K562 (cell line): Measurements from ENCODE around the gene KAT2B. TPM values are rescaled to one million over a fixed set of nuclear protein-coding genes. Genes with fewer than 3 reads are reported as not detected.

Experiments used
- ATAC-seq: fragments of 200-7000 bp; cut with Tn5 transposase; 3 replicates; pipeline ENCODE4 v1.9.1; 2020; ENCODE audit warnings: moderate library complexity
- BruUV-seq: library from RNA; stranded (reverse); fragments of 400-500 nt; replicated peaks from 2 replicates; lab custom pipeline; 2021; lab: Mats Ljungman, UMichigan
- CTCF ChIA-PET: fragments of 300-600 bp; formaldehyde crosslinking; extraction: SDS; loops from one replicate; lab custom pipeline; 2021; ENCODE audit warnings: low intra/inter-chr PET ratio; lab: Yijun Ruan, JAX
- POLR2A ChIA-PET: fragments of 300-600, 350-650 bp; sonication (Branson Sonifier 250); formaldehyde crosslinking; extraction: SDS; loops from one replicate; lab custom pipeline; 2021; ENCODE audit warnings: antibody characterized with exemption, inconsistent platforms; lab: Yijun Ruan, JAX
- DNase-seq, 4 experiments: peaks; one replicate each; pipeline versions ENCODE4 v3.0.0 to v3.0.0-alpha.2; 2011 to 2018; ENCODE audit warnings: low spot score in 3 of 4, mixed read lengths in 3 of 4; ENCODE audit errors: extremely low read depth in 1 of 4
- FAIRE-seq: peaks from 2 replicates; lab custom pipeline; 2011; peaks lifted over from hg19 to GRCh38; lab: Jason Lieb, UNC
- H2AFZ ChIP-seq: 2 replicates; pipeline ENCODE4 v1.6.0; 2011; ENCODE audit warnings: low read depth, low read length, control low read depth, inconsistent platforms
- H3K27ac ChIP-seq: fragments of 200-600 bp; 3 replicates; pipeline ENCODE4 v1.8.0; 2011; ENCODE audit warnings: low read depth, mild to moderate bottlenecking, control low read depth, inconsistent platforms, low read length, moderate library complexity, mixed read lengths; ENCODE audit errors: extremely low read depth
- H3K27me3 ChIP-seq, 2 experiments: fragments of 300-600 bp in 1 of 2; 2 replicates in 1 of 2; 3 replicates in 1 of 2; pipeline versions ENCODE4 v1.6.0 to v1.8.0; 2011; ENCODE audit warnings: inconsistent platforms in 2 of 2, low read length in 2 of 2, mild to moderate bottlenecking in 1 of 2, mixed read lengths in 1 of 2, moderate library complexity in 1 of 2; ENCODE audit not compliant: control insufficient read depth in 2 of 2, insufficient read depth in 2 of 2
- H3K36me3 ChIP-seq: fragments of 300-600 bp; 3 replicates; pipeline ENCODE4 v1.8.0; 2011; ENCODE audit warnings: mild to moderate bottlenecking, low read length, inconsistent platforms; ENCODE audit not compliant: control insufficient read depth, insufficient read depth
- H3K4me1 ChIP-seq, 2 experiments: fragments of 200-600 bp in 1 of 2; replicated peaks in 1 of 2; 2 replicates in 1 of 2; 3 replicates in 1 of 2; pipeline versions ENCODE4 v1.5.1 to v1.8.0; 2011; ENCODE audit warnings: inconsistent platforms in 2 of 2, low read length in 2 of 2, mild to moderate bottlenecking in 1 of 2, mixed read lengths in 1 of 2, moderate library complexity in 1 of 2; ENCODE audit not compliant: control insufficient read depth in 2 of 2, insufficient read depth in 2 of 2
- H3K4me2 ChIP-seq: 2 replicates; pipeline ENCODE4 v1.6.1; 2011; ENCODE audit warnings: low read length, control low read depth, inconsistent platforms, mixed read lengths; ENCODE audit not compliant: insufficient read depth
- H3K4me3 ChIP-seq: fragments of 200-600 bp; sonication (generic), shearing (Covaris generic); 2 replicates; pipeline ENCODE4 v1.5.1; 2016; ENCODE audit warnings: control low read depth, inconsistent platforms
- H3K79me2 ChIP-seq: fragments of 200-600 bp; 3 replicates; pipeline ENCODE4 v1.8.0; 2011; ENCODE audit warnings: low read length, inconsistent platforms; ENCODE audit not compliant: control insufficient read depth, insufficient read depth
- H3K9ac ChIP-seq, 2 experiments: 2 replicates each; pipeline versions ENCODE4 v1.6.0 to v1.6.1; 2011; ENCODE audit warnings: low read depth in 2 of 2, low read length in 2 of 2, control low read depth in 1 of 2, inconsistent platforms in 1 of 2, mild to moderate bottlenecking in 1 of 2, mixed read lengths in 1 of 2; ENCODE audit not compliant: insufficient read depth in 1 of 2
- H3K9me1 ChIP-seq: one replicate; pipeline ENCODE4 v1.6.0; 2011; ENCODE audit warnings: inconsistent platforms, mild to moderate bottlenecking, low read length, moderate library complexity; ENCODE audit not compliant: control insufficient read depth, insufficient read depth
- H3K9me3 ChIP-seq: replicated peaks from 2 replicates; pipeline ENCODE4 v1.5.1; 2011; ENCODE audit warnings: low read depth, low read length, inconsistent platforms; ENCODE audit not compliant: control insufficient read depth, insufficient read depth
- H4K20me1 ChIP-seq: replicated peaks from 2 replicates; pipeline ENCODE4 v1.6.1; 2011; ENCODE audit warnings: low read length, inconsistent platforms, mixed read lengths; ENCODE audit not compliant: control insufficient read depth, insufficient read depth
- EWSR1 ChIP-seq: fragments of 450-650 bp; IDR thresholded peaks from 2 replicates; pipeline ENCODE4 v1.6.1; 2018; ENCODE audit warnings: borderline replicate concordance, mild to moderate bottlenecking, low read depth, moderate library complexity; ENCODE audit not compliant: partially characterized antibody
- JUND ChIP-seq, 2 experiments: IDR thresholded peaks; 2 replicates in 1 of 2; 3 replicates in 1 of 2; pipeline ENCODE4 v1.6.1; 2011; ENCODE audit warnings: borderline replicate concordance in 2 of 2, low read depth in 2 of 2, low read length in 2 of 2, improper control_type of control experiment in 1 of 2, missing biosample characterization in 1 of 2, missing genetic modification characterization in 1 of 2, missing genetic modification reagents in 1 of 2
- RBM34 ChIP-seq: fragments of 200-400 bp; formaldehyde crosslinking; IDR thresholded peaks from 2 replicates; pipeline ENCODE4 v1.6.1; 2018; ENCODE audit warnings: low read length, borderline replicate concordance; ENCODE audit not compliant: insufficient read depth
- SPI1 ChIP-seq: IDR thresholded peaks from 2 replicates; pipeline ENCODE4 v1.6.1; 2011; ENCODE audit warnings: low read depth, low read length, control low read depth, borderline replicate concordance
- SREBF1 ChIP-seq: fragments of 150-350 bp; IDR thresholded peaks from 2 replicates; pipeline ENCODE4 v1.6.1; 2014; ENCODE audit warnings: antibody characterized with exemption, low read depth, low read length, borderline replicate concordance
- TAF7 ChIP-seq: fragments of 450-650 bp; IDR thresholded peaks from 2 replicates; pipeline ENCODE4 v1.6.1; 2016; ENCODE audit warnings: missing genetic modification characterization, missing compliant biosample characterization
- TGIF2 ChIP-seq: sonication (generic); formaldehyde crosslinking; IDR thresholded peaks from 2 replicates; pipeline ENCODE4 v1.8.1; 2022; ENCODE audit warnings: mild to moderate bottlenecking, missing genetic modification reagents, moderate library complexity
- WGBS: fragments of 100-300 bp; shearing (Covaris generic); methylation state at CpG from one replicate; pipeline ENCODE4 v1.1.6; 2016; ENCODE audit warnings: low coverage, mixed read lengths; ENCODE audit not compliant: insufficient coverage; ENCODE audit errors: missing lambda C conversion rate; 5-methylcytosine and 5-hydroxymethylcytosine counted together
- in situ Hi-C: fragments of 300-500 bp; cut with MboI; formaldehyde crosslinking; loops from 4 replicates; pipeline ENCODE4 v1.15.0; 2018; ENCODE audit warnings: inconsistent platforms, mixed read lengths
- intact Hi-C: fragments of 100-400 bp; cut with micrococcal nuclease; formaldehyde crosslinking; loops from 2 replicates; pipeline ENCODE4 v1.14.2; 2022
- polyA plus RNA-seq, 8 experiments: library from polyadenylated mRNA; depleted of rRNA in 4 of 8; stranded (reverse) in 5 of 8; unstranded in 3 of 8; fragments of >200 nt; fragmentation: Nextera tagmentation in 2 of 8; fragmentation: Illumina TruSeq in 1 of 8; extraction: Ambion mirVana in 2 of 8; extraction: Trizol in 1 of 8; gene quantifications; 2 replicates each; pipeline versions ENCODE4 v1.2.1 to v1.2.3, GENCODE V29; 2011 to 2014; ENCODE audit warnings: inconsistent platforms in 1 of 8, missing spikeins in 1 of 8
- total RNA-seq, 7 experiments: library from RNA; depleted of rRNA in 6 of 7; stranded (reverse); fragments of >200 nt in 6 of 7; fragmentation: Illumina TruSeq in 2 of 7; extraction: Trizol in 2 of 7; gene quantifications; 2 replicates each; pipeline versions ENCODE4 v1.2.1 to v1.2.3, GENCODE V29; 2011 to 2021; ENCODE audit warnings: low replicate concordance in 1 of 7
- TF ChIP-seq, protein P1 (sequence below): IDR thresholded peaks from 2 replicates; pipeline ENCODE4 v1.6.1; 2016; ENCODE audit warnings: missing genetic modification characterization, missing compliant biosample characterization
- TF ChIP-seq, protein P2 (sequence below): fragments of 450-650 bp; IDR thresholded peaks from 2 replicates; pipeline ENCODE4 v1.6.1; 2014; ENCODE audit warnings: low read depth, mild to moderate bottlenecking, moderate library complexity, borderline replicate concordance
- TF ChIP-seq, protein P3 (sequence below): fragments of 250-450 bp; sonication (Bioruptor Pico); IDR thresholded peaks from 2 replicates; pipeline ENCODE4 v1.8.0; 2021; ENCODE audit warnings: mild to moderate bottlenecking, moderate library complexity
- TF ChIP-seq, protein P4 (sequence below): fragments of 200-800 bp; sonication (Bioruptor generic); IDR thresholded peaks from 2 replicates; pipeline ENCODE4 v1.6.1; 2017; ENCODE audit warnings: missing genetic modification characterization, missing compliant biosample characterization

Gene KAT2B
- total and polyA plus RNA-seq, 9 of the 15 experiments (the other 6 are each of a cell fraction or from before 2014, with no cell fraction given): 3.3 to 14.9 (median 12.2) TPM

DNA sequence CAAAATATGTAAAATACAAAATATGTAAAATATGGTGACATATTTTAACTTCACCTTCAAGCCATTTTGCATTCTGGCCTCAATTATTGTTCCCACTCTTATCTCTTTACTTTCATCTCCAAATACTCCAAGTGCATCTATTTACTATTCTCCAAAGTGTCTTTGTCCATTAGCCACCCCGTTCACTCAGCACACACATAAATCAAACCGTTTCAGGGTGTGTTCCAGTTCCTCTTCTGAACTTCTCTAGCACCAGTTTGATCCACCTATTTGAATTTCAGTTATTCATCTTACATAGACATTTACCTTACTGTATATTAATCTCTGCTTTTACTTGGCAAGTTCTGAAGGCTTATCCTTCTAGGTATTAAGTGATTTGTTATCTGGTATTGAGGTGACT is 100.6 kb downstream of the KAT2B start (continued):
- peak; percentile 81; the same call in 1 of the 2 replicates for TF ChIP-seq SPI1
- TF ChIP-seq, protein P1, sequence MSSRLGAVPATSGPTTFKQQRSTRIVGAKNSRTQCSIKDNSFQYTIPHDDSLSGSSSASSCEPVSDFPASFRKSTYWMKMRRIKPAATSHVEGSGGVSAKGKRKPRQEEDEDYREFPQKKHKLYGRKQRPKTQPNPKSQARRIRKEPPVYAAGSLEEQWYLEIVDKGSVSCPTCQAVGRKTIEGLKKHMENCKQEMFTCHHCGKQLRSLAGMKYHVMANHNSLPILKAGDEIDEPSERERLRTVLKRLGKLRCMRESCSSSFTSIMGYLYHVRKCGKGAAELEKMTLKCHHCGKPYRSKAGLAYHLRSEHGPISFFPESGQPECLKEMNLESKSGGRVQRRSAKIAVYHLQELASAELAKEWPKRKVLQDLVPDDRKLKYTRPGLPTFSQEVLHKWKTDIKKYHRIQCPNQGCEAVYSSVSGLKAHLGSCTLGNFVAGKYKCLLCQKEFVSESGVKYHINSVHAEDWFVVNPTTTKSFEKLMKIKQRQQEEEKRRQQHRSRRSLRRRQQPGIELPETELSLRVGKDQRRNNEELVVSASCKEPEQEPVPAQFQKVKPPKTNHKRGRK (tag): no peak

DNA sequence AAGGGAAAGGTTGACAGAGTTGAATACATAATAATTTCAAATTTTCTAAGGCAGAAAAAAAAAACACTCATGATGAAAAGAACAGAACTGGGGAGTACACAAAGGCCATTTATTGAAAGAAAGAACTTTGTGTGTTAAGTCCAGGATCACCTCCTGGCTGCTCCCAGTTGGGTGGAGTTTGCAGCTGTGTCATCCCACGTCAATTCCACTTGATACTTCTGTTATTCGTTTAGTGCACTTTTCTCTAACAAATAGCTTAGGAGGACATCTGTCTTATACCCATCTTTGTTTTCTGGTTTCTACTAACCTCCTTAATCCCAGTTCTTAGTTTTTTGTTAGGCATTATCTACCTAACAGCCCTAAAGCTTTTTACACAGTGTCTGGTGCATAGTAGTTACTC is 101.1 kb downstream of the KAT2B start:
- no peak for TF ChIP-seq TAF7 (tag)
- TF ChIP-seq, protein P2, sequence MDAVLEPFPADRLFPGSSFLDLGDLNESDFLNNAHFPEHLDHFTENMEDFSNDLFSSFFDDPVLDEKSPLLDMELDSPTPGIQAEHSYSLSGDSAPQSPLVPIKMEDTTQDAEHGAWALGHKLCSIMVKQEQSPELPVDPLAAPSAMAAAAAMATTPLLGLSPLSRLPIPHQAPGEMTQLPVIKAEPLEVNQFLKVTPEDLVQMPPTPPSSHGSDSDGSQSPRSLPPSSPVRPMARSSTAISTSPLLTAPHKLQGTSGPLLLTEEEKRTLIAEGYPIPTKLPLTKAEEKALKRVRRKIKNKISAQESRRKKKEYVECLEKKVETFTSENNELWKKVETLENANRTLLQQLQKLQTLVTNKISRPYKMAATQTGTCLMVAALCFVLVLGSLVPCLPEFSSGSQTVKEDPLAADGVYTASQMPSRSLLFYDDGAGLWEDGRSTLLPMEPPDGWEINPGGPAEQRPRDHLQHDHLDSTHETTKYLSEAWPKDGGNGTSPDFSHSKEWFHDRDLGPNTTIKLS: no peak
- no peak for TF ChIP-seq TGIF2 (CRISPR knock-in tag)
- TF ChIP-seq, protein P3, sequence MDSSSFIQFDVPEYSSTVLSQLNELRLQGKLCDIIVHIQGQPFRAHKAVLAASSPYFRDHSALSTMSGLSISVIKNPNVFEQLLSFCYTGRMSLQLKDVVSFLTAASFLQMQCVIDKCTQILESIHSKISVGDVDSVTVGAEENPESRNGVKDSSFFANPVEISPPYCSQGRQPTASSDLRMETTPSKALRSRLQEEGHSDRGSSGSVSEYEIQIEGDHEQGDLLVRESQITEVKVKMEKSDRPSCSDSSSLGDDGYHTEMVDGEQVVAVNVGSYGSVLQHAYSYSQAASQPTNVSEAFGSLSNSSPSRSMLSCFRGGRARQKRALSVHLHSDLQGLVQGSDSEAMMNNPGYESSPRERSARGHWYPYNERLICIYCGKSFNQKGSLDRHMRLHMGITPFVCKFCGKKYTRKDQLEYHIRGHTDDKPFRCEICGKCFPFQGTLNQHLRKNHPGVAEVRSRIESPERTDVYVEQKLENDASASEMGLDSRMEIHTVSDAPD (CRISPR knock-in tag): no peak
- TF ChIP-seq RBM34: no peak
- no peak for TF ChIP-seq EWSR1
- no peak for TF ChIP-seq SREBF1
- TF ChIP-seq, protein P4, sequence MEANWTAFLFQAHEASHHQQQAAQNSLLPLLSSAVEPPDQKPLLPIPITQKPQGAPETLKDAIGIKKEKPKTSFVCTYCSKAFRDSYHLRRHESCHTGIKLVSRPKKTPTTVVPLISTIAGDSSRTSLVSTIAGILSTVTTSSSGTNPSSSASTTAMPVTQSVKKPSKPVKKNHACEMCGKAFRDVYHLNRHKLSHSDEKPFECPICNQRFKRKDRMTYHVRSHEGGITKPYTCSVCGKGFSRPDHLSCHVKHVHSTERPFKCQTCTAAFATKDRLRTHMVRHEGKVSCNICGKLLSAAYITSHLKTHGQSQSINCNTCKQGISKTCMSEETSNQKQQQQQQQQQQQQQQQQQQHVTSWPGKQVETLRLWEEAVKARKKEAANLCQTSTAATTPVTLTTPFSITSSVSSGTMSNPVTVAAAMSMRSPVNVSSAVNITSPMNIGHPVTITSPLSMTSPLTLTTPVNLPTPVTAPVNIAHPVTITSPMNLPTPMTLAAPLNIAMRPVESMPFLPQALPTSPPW (CRISPR knock-in tag): no peak
- TF ChIP-seq JUND (IDR thresholded peaks at IDR 0.05; ENCODE audit: borderline replicate concordance, low read depth, low read length): no peak
- TF ChIP-seq JUND (tag; IDR thresholded peaks at IDR 0.05; ENCODE audit: borderline replicate concordance, low read depth, low read length): no peak
- Histone ChIP-seq H2AFZ (no peak overlapping the region), H3K79me2 (no peaks in the 10 kb centered on the region), H3K36me3 (peaks cover 2% of the 10 kb centered on the region; the same call in 2 of the 3 replicates), H4K20me1 (no peaks in the 10 kb centered on the region), H3K9me1 (no peaks in the 10 kb centered on the region), H3K4me2 (no peak overlapping the region), H3K9ac (no peak overlapping the region), H3K27me3 (no peaks in the 10 kb centered on the region), H3K4me1 (no peaks in the 10 kb centered on the region), H3K27ac (no peak overlapping the region), H3K9me3 (no peaks in the 10 kb centered on the region), H3K4me3 (no peak overlapping the region)
- DNase-seq: no peak
- no TSS peak for BruUV-seq
- intact Hi-C loops: no loop called here
- no peak for ATAC-seq
- CTCF ChIA-PET: no interaction called here
- FAIRE-seq: no peak
- POLR2A ChIA-PET: interaction anchor here (0.6 to 1.2 kb wide), 2 partner anchors 9 to 92 kb away, joined by 4 to 5 read pairs; no protein-coding TSS in a partner anchor
- WGBS: 58% methylated on average over 2 of the region's 2 CpGs
- in situ Hi-C loops: no loop called here
